ENCODE measurements around the gene TAF1L.
"Not testable (repeated sequence)": the region's sequence is repeated elsewhere in the genome, so short reads cannot be mapped to it uniquely, and the experiment has no call there.

DNA sequence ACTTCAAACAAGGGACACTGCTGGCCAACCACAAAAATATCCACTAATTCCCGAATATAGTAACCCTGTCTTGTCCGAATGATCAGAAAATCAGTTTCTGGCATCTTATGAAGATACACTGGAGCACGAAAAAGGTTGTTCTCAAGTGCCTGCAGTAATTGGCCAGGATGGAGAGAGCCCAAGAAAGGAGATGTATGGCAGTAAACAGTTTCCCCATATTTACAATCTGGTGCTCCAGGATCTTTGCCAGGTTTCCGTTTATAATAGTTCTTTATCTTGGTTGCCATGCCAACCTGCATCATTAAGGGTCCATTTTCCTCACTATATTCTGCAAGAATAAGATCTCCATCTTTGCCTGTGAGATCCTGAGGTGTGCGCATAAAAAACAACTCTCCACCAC is 2.3 kb downstream of the TAF1L start:
- TF ChIP-seq, protein P1, sequence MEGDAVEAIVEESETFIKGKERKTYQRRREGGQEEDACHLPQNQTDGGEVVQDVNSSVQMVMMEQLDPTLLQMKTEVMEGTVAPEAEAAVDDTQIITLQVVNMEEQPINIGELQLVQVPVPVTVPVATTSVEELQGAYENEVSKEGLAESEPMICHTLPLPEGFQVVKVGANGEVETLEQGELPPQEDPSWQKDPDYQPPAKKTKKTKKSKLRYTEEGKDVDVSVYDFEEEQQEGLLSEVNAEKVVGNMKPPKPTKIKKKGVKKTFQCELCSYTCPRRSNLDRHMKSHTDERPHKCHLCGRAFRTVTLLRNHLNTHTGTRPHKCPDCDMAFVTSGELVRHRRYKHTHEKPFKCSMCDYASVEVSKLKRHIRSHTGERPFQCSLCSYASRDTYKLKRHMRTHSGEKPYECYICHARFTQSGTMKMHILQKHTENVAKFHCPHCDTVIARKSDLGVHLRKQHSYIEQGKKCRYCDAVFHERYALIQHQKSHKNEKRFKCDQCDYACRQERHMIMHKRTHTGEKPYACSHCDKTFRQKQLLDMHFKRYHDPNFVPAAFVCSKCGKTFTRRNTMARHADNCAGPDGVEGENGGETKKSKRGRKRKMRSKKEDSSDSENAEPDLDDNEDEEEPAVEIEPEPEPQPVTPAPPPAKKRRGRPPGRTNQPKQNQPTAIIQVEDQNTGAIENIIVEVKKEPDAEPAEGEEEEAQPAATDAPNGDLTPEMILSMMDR (IDR thresholded peaks at IDR 0.05), result not testable (repeated sequence)
- TF ChIP-seq POLR2A (IDR thresholded peaks at IDR 0.05), result not testable (repeated sequence)

Measured in heart left ventricle (tissue), 13 donors.